HepG2 (cell line): Measurements from ENCODE around the gene METRN. TPM values are rescaled to one million over a fixed set of nuclear protein-coding genes. Genes with fewer than 3 reads are reported as not detected.

Experiments used
- ADNP ChIP-seq: sonication (generic); formaldehyde crosslinking; IDR thresholded peaks from 2 replicates; pipeline ENCODE4 v1.4.0; 2020; ENCODE audit warnings: missing genetic modification reagents
- AHR ChIP-seq: IDR thresholded peaks from 2 replicates; pipeline ENCODE4 v1.6.1; 2018; ENCODE audit warnings: missing genetic modification reagents, missing compliant biosample characterization
- LCORL ChIP-seq, 2 experiments: fragments of 450-650 bp in 1 of 2; sonication (generic) in 1 of 2; formaldehyde crosslinking in 1 of 2; IDR thresholded peaks; 2 replicates each; pipeline versions ENCODE4 v1.5.0 to v1.6.1; 2017 to 2020; ENCODE audit warnings: antibody characterized with exemption in 1 of 2, missing genetic modification reagents in 1 of 2
- MZF1 ChIP-seq: sonication (generic); formaldehyde crosslinking; IDR thresholded peaks from 2 replicates; pipeline ENCODE4 v1.8.1; 2023; ENCODE audit warnings: mild to moderate bottlenecking, missing genetic modification reagents, borderline replicate concordance
- NCOA2 ChIP-seq: sonication (generic); formaldehyde crosslinking; IDR thresholded peaks from 2 replicates; pipeline ENCODE4 v1.8.0; 2022; ENCODE audit warnings: inconsistent platforms
- NFKBIZ ChIP-seq: IDR thresholded peaks from 2 replicates; pipeline ENCODE4 v1.6.1; 2018; ENCODE audit warnings: missing genetic modification reagents, missing compliant biosample characterization
- PLRG1 ChIP-seq: fragments of 450-650 bp; conservative IDR thresholded peaks from 2 replicates; pipeline ENCODE4 v1.6.1; 2016
- RNF2 ChIP-seq: fragments of 450-650 bp; conservative IDR thresholded peaks from 2 replicates; pipeline ENCODE4 v1.6.1; 2016; ENCODE audit warnings: low read depth
- SSRP1 ChIP-seq: IDR thresholded peaks from 2 replicates; pipeline ENCODE4 v1.6.1; 2016; ENCODE audit warnings: control low read depth
- TCF12 ChIP-seq, 2 experiments: fragments of 450-650 bp in 1 of 2; sonication (generic) in 1 of 2; formaldehyde crosslinking in 1 of 2; IDR thresholded peaks; 2 replicates each; pipeline versions ENCODE4 v1.6.1 to v1.8.0; 2017 to 2022; ENCODE audit warnings: antibody characterized with exemption in 1 of 2, mild to moderate bottlenecking in 1 of 2, missing genetic modification reagents in 1 of 2, moderate library complexity in 1 of 2
- ZNF547 ChIP-seq: sonication (generic); formaldehyde crosslinking; IDR thresholded peaks from 2 replicates; pipeline ENCODE4 v1.5.1; 2020; ENCODE audit warnings: mild to moderate bottlenecking, missing genetic modification reagents
- ZNF792 ChIP-seq: IDR thresholded peaks from 2 replicates; pipeline ENCODE4 v1.6.1; 2016
- polyA plus RNA-seq, 8 experiments: library from polyadenylated mRNA; depleted of rRNA in 3 of 8; stranded (reverse) in 7 of 8; unstranded in 1 of 8; fragments of >200 nt; fragmentation: Illumina TruSeq in 4 of 8; extraction: Trizol in 4 of 8; gene quantifications; 2 replicates each; pipeline versions ENCODE4 v1.2.1 to v1.2.3, GENCODE V29; 2011 to 2016; ENCODE audit warnings: low read depth in 4 of 8, missing spikeins in 1 of 8, mixed read lengths in 1 of 8; ENCODE audit not compliant: insufficient read depth in 1 of 8
- total RNA-seq, 5 experiments: library from RNA; depleted of rRNA; stranded (reverse); fragments of >200 nt; fragmentation: Illumina TruSeq; extraction: Trizol; gene quantifications; 2 replicates each; pipeline ENCODE4 v1.2.3, GENCODE V29; 2016; ENCODE audit warnings: low read depth in 1 of 5
- TF ChIP-seq, protein P1 (sequence below): sonication (generic); formaldehyde crosslinking; IDR thresholded peaks from 2 replicates; pipeline ENCODE4 v1.4.0; 2020; ENCODE audit warnings: missing genetic modification reagents
- TF ChIP-seq, protein P2 (sequence below): sonication (generic); formaldehyde crosslinking; conservative IDR thresholded peaks from 2 replicates; pipeline ENCODE4 v1.8.0; 2022; ENCODE audit warnings: mild to moderate bottlenecking, moderate library complexity, missing genetic modification reagents
- TF ChIP-seq, protein P3 (sequence below): sonication (generic); formaldehyde crosslinking; IDR thresholded peaks from 2 replicates; pipeline ENCODE4 v1.5.0; 2020; ENCODE audit warnings: missing genetic modification reagents
- TF ChIP-seq, protein P4 (sequence below): sonication (generic); formaldehyde crosslinking; IDR thresholded peaks from 2 replicates; pipeline ENCODE4 v1.4.0; 2020; ENCODE audit warnings: missing genetic modification reagents, borderline replicate concordance
- TF ChIP-seq, protein P5 (sequence below): sonication (generic); formaldehyde crosslinking; IDR thresholded peaks from 2 replicates; pipeline ENCODE4 v1.5.1; 2020; ENCODE audit warnings: missing genetic modification reagents, mild to moderate bottlenecking, borderline replicate concordance

METRN gene
- total and polyA plus RNA-seq, 2 of the 13 experiments (the other 11 are each of a cell fraction or from before 2014, with no cell fraction given): 25.5 to 46.1 TPM

DNA sequence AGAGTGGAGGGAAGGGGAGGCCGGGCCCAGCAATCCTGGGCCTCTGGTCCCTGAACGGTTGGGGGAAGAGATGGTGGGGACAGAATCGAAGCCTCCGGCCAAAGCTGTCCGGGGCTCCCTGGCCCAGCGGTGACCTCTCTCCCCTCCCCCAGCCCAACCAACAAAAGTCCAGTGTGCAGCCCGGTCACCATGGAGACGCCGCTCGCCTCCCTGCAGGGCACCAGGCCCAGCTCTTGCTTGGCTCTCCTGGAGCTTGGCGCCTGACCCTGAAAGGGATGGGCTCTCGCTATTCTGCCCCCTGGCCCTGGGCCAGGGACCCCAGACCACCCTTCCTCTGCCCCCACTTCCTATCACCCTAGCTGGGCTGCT lies 1.3 kb downstream of the METRN start (continued):
- TF ChIP-seq, protein P1, sequence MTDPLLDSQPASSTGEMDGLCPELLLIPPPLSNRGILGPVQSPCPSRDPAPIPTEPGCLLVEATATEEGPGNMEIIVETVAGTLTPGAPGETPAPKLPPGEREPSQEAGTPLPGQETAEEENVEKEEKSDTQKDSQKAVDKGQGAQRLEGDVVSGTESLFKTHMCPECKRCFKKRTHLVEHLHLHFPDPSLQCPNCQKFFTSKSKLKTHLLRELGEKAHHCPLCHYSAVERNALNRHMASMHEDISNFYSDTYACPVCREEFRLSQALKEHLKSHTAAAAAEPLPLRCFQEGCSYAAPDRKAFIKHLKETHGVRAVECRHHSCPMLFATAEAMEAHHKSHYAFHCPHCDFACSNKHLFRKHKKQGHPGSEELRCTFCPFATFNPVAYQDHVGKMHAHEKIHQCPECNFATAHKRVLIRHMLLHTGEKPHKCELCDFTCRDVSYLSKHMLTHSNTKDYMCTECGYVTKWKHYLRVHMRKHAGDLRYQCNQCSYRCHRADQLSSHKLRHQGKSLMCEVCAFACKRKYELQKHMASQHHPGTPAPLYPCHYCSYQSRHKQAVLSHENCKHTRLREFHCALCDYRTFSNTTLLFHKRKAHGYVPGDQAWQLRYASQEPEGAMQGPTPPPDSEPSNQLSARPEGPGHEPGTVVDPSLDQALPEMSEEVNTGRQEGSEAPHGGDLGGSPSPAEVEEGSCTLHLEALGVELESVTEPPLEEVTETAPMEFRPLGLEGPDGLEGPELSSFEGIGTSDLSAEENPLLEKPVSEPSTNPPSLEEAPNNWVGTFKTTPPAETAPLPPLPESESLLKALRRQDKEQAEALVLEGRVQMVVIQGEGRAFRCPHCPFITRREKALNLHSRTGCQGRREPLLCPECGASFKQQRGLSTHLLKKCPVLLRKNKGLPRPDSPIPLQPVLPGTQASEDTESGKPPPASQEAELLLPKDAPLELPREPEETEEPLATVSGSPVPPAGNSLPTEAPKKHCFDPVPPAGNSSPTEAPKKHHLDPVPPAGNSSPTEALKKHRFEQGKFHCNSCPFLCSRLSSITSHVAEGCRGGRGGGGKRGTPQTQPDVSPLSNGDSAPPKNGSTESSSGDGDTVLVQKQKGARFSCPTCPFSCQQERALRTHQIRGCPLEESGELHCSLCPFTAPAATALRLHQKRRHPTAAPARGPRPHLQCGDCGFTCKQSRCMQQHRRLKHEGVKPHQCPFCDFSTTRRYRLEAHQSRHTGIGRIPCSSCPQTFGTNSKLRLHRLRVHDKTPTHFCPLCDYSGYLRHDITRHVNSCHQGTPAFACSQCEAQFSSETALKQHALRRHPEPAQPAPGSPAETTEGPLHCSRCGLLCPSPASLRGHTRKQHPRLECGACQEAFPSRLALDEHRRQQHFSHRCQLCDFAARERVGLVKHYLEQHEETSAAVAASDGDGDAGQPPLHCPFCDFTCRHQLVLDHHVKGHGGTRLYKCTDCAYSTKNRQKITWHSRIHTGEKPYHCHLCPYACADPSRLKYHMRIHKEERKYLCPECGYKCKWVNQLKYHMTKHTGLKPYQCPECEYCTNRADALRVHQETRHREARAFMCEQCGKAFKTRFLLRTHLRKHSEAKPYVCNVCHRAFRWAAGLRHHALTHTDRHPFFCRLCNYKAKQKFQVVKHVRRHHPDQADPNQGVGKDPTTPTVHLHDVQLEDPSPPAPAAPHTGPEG (CRISPR knock-in tag): no peak
- no peak for TF ChIP-seq ZNF792 (CRISPR knock-in tag)
- no peak; the same call in 1 of the 2 replicates for TF ChIP-seq ZNF547
- TF ChIP-seq NCOA2: no peak
- TF ChIP-seq, protein P2, sequence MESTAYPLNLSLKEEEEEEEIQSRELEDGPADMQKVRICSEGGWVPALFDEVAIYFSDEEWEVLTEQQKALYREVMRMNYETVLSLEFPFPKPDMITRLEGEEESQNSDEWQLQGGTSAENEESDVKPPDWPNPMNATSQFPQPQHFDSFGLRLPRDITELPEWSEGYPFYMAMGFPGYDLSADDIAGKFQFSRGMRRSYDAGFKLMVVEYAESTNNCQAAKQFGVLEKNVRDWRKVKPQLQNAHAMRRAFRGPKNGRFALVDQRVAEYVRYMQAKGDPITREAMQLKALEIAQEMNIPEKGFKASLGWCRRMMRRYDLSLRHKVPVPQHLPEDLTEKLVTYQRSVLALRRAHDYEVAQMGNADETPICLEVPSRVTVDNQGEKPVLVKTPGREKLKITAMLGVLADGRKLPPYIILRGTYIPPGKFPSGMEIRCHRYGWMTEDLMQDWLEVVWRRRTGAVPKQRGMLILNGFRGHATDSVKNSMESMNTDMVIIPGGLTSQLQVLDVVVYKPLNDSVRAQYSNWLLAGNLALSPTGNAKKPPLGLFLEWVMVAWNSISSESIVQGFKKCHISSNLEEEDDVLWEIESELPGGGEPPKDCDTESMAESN: no peak
- TF ChIP-seq AHR (CRISPR knock-in tag): no peak
- no peak for TF ChIP-seq SSRP1 (CRISPR knock-in tag)
- TF ChIP-seq NFKBIZ (CRISPR knock-in tag): no peak
- TF ChIP-seq RNF2: no peak
- TF ChIP-seq MZF1: no peak
- TF ChIP-seq TCF12 (IDR thresholded peaks at IDR 0.05): no peak
- no peak for TF ChIP-seq TCF12 (CRISPR knock-in tag; IDR thresholded peaks at IDR 0.05)
- TF ChIP-seq PLRG1: no peak
- TF ChIP-seq, protein P3, sequence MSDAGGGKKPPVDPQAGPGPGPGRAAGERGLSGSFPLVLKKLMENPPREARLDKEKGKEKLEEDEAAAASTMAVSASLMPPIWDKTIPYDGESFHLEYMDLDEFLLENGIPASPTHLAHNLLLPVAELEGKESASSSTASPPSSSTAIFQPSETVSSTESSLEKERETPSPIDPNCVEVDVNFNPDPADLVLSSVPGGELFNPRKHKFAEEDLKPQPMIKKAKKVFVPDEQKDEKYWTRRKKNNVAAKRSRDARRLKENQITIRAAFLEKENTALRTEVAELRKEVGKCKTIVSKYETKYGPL (CRISPR knock-in tag): no peak
- TF ChIP-seq, protein P4, sequence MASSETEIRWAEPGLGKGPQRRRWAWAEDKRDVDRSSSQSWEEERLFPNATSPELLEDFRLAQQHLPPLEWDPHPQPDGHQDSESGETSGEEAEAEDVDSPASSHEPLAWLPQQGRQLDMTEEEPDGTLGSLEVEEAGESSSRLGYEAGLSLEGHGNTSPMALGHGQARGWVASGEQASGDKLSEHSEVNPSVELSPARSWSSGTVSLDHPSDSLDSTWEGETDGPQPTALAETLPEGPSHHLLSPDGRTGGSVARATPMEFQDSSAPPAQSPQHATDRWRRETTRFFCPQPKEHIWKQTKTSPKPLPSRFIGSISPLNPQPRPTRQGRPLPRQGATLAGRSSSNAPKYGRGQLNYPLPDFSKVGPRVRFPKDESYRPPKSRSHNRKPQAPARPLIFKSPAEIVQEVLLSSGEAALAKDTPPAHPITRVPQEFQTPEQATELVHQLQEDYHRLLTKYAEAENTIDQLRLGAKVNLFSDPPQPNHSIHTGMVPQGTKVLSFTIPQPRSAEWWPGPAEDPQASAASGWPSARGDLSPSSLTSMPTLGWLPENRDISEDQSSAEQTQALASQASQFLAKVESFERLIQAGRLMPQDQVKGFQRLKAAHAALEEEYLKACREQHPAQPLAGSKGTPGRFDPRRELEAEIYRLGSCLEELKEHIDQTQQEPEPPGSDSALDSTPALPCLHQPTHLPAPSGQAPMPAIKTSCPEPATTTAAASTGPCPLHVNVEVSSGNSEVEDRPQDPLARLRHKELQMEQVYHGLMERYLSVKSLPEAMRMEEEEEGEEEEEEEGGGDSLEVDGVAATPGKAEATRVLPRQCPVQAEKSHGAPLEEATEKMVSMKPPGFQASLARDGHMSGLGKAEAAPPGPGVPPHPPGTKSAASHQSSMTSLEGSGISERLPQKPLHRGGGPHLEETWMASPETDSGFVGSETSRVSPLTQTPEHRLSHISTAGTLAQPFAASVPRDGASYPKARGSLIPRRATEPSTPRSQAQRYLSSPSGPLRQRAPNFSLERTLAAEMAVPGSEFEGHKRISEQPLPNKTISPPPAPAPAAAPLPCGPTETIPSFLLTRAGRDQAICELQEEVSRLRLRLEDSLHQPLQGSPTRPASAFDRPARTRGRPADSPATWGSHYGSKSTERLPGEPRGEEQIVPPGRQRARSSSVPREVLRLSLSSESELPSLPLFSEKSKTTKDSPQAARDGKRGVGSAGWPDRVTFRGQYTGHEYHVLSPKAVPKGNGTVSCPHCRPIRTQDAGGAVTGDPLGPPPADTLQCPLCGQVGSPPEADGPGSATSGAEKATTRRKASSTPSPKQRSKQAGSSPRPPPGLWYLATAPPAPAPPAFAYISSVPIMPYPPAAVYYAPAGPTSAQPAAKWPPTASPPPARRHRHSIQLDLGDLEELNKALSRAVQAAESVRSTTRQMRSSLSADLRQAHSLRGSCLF (CRISPR knock-in tag): no peak
- TF ChIP-seq LCORL (IDR thresholded peaks at IDR 0.05): no peak
- no peak for TF ChIP-seq LCORL (CRISPR knock-in tag; IDR thresholded peaks at IDR 0.05)
- TF ChIP-seq, protein P5, sequence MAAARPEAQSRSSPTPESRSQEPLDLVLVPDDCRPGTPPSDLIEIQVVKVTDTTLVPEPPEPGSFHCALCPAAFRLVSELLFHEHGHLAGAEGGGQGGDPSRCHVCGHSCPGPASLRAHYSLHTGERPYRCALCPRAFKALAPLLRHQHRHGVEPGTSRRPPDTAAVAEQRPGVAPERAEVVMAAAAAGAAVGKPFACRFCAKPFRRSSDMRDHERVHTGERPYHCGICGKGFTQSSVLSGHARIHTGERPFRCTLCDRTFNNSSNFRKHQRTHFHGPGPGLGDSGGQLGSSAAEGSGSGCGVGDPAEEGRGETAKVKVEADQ (CRISPR knock-in tag): no peak
- TF ChIP-seq ADNP: no peak
